ENCODE measurements around the gene SORCS2.

SORCS2 gene

GRCh38 chr4:7422151-7422897, 230.0 kb downstream of the SORCS2 start:
- no peak for TF ChIP-seq CTCF (IDR thresholded peaks at IDR 0.05; ENCODE audit: extremely low read depth, insufficient read depth, missing control alignments)
- in situ Hi-C loops (cut with MboI; ENCODE audit: low pct_unique_long_range_greater_than_20kb, low sequenced_read_pairs, unreplicated experiment), result no loop called here
- no peak for DNase-seq (ENCODE audit: low spot score)

GRCh38 chr4:7422898-7423180, 230.5 kb downstream of the SORCS2 start:
- in situ Hi-C loops (cut with MboI; ENCODE audit: low pct_unique_long_range_greater_than_20kb, low sequenced_read_pairs, unreplicated experiment), result no loop called here
- TF ChIP-seq CTCF (IDR thresholded peaks at IDR 0.05; ENCODE audit: extremely low read depth, insufficient read depth, missing control alignments), result no peak
- no peak for DNase-seq (ENCODE audit: low spot score)

- TF ChIP-seq CTCF (IDR thresholded peaks at IDR 0.05; ENCODE audit: extremely low read depth, insufficient read depth, missing control alignments), result no peak
- in situ Hi-C loops (cut with MboI; ENCODE audit: low pct_unique_long_range_greater_than_20kb, low sequenced_read_pairs, unreplicated experiment), result no loop called here
- no peak for DNase-seq (ENCODE audit: low spot score)
Measured at GRCh38 chr4:7423391-7423790, 231.1 kb downstream of the SORCS2 start.

- TF ChIP-seq CTCF (IDR thresholded peaks at IDR 0.05; ENCODE audit: extremely low read depth, insufficient read depth, missing control alignments), result no peak
- in situ Hi-C loops (cut with MboI; ENCODE audit: low pct_unique_long_range_greater_than_20kb, low sequenced_read_pairs, unreplicated experiment), result no loop called here
- no peak for DNase-seq (ENCODE audit: low spot score)
Measured at GRCh38 chr4:7423801-7424552, 231.6 kb downstream of the SORCS2 start.

DNA sequence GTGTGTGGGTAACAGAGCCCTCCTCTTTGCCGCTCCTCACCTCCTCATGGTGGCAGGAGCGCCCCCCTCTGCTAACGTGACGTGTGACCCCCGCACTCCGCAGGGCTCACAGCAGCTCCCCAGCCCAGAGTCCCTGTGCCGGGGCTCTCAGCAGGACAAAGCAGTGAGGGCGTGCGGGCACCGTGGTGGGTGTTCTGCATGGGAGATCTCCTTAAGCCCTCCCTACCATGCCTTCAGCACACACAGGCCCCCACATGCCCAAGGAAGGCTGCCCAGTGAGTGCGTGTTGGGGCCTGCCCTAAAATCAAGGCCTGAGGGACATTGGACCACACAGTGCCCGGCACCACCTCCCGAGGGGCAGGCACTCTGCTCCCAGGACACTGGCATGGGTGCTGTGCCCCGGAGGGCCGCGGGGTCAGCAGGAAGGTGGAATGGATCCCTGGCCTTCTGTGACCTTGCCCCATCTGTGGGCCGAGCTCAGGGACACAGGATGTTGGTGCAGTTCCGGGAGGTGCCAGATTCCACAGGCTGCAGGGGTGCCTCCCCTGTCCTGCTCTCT, 232.3 kb downstream of the SORCS2 start:
- in situ Hi-C loops (cut with MboI; ENCODE audit: low pct_unique_long_range_greater_than_20kb, low sequenced_read_pairs, unreplicated experiment), result no loop called here
- TF ChIP-seq CTCF (IDR thresholded peaks at IDR 0.05; ENCODE audit: extremely low read depth, insufficient read depth, missing control alignments), result no peak

GRCh38 chr4:7425124-7425523, 232.8 kb downstream of the SORCS2 start:
- in situ Hi-C loops (cut with MboI; ENCODE audit: low pct_unique_long_range_greater_than_20kb, low sequenced_read_pairs, unreplicated experiment), result no loop called here
- no peak for DNase-seq (ENCODE audit: low spot score)
- TF ChIP-seq CTCF (IDR thresholded peaks at IDR 0.05; ENCODE audit: extremely low read depth, insufficient read depth, missing control alignments), result no peak

More for the DNA sequence above, 232.3 kb downstream of the SORCS2 start:
- DNase-seq (ENCODE audit: low spot score), result no peak
